ENCODE results near the gene ARHGAP23.
"Not testable (repeated sequence)": the region's sequence is repeated elsewhere in the genome, so short reads cannot be mapped to it uniquely, and the experiment has no call there.

GRCh38 chr17:38497656-38498055 lies 69.4 kb downstream of the ARHGAP23 start:
- TF ChIP-seq, protein P1, sequence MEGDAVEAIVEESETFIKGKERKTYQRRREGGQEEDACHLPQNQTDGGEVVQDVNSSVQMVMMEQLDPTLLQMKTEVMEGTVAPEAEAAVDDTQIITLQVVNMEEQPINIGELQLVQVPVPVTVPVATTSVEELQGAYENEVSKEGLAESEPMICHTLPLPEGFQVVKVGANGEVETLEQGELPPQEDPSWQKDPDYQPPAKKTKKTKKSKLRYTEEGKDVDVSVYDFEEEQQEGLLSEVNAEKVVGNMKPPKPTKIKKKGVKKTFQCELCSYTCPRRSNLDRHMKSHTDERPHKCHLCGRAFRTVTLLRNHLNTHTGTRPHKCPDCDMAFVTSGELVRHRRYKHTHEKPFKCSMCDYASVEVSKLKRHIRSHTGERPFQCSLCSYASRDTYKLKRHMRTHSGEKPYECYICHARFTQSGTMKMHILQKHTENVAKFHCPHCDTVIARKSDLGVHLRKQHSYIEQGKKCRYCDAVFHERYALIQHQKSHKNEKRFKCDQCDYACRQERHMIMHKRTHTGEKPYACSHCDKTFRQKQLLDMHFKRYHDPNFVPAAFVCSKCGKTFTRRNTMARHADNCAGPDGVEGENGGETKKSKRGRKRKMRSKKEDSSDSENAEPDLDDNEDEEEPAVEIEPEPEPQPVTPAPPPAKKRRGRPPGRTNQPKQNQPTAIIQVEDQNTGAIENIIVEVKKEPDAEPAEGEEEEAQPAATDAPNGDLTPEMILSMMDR (IDR thresholded peaks at IDR 0.05), result not testable (repeated sequence)
- not testable (repeated sequence) for TF ChIP-seq POLR2AphosphoS5 (IDR thresholded peaks at IDR 0.05)
